Neural crest cell (in vitro differentiated cells): ENCODE measurements around the gene AGBL1. TPM values are rescaled to one million over a fixed set of nuclear protein-coding genes. Genes with fewer than 3 reads are reported as not detected.

Experiments
- DNase-seq: peaks from one replicate; pipeline ENCODE4 v3.0.0; 2021; ENCODE audit warnings: low read depth, mixed read lengths, low spot score
- H3K27ac Mint-ChIP-seq: one replicate; pipeline ENCODE4 v1.8.0; 2021; ENCODE audit warnings: mild to moderate bottlenecking, mixed read lengths; ENCODE audit not compliant: unreplicated experiment
- H3K27me3 Mint-ChIP-seq: 2 replicates; pipeline ENCODE4 v1.8.0; 2021; ENCODE audit warnings: low read depth, mild to moderate bottlenecking, mixed read lengths
- H3K36me3 Mint-ChIP-seq: 2 replicates; pipeline ENCODE4 v1.8.0; 2021; ENCODE audit warnings: low read depth, mild to moderate bottlenecking, mixed read lengths
- H3K4me1 Mint-ChIP-seq: 2 replicates; pipeline ENCODE4 v1.8.0; 2021; ENCODE audit warnings: mixed read lengths
- H3K4me3 Mint-ChIP-seq: one replicate; pipeline ENCODE4 v1.8.0; 2021; ENCODE audit warnings: mild to moderate bottlenecking, mixed read lengths
- H3K9me3 Mint-ChIP-seq: 2 replicates; pipeline ENCODE4 v1.8.0; 2021; ENCODE audit warnings: mixed read lengths
- total RNA-seq: library from RNA; stranded (reverse); gene quantifications from 2 replicates; pipeline ENCODE4 v1.2.1, GENCODE V29; 2021
- TF ChIP-seq, protein P1 (sequence below): fragments of 200-600 bp; sonication (generic); conservative IDR thresholded peaks from 2 replicates; pipeline ENCODE4 v1.5.0; 2021; ENCODE audit warnings: antibody characterized with exemption, mild to moderate bottlenecking

AGBL1 gene
- total RNA-seq, 1 donor from 2014 or later = 0.05 TPM

DNA sequence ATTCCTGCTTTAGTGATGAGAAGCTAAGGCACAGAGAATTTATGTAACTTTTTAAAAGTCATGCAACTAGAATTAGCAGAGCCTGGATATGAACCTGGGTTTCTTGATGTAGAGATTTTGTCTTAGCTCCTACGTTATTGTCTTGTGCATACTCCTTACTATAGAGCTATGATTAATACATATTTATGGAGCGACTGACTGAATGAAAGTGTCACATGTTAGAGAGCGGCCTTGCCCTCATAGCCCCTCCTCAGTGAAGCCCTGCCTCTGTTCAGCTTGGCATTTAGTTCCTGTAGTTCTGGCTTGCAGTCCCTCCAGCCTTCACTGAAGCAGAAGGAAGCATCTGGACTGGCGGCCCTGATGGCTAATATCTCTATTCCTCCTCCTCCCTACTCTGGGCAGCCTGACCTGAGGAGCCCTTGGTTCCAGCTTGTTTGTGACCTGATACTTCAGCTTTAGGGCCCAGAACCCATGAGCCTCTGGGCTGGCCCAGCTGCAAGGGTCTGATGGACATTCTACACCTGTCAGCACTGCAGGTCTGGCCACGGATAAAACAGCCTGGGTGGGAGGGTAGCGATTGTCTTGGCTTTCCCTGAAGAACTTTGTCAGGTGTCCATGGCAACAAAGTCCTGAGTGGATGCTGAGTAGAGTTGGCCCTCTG lies 13.4 kb upstream of the AGBL1 start:
- Mint-ChIP-seq H3K4me1 (peaks cover 11% of the 10 kb centered on the region), H3K9me3 (peaks cover 7% of the 10 kb centered on the region), H3K27ac (no peak overlapping the region), H3K4me3 (no peak overlapping the region), H3K36me3 (no peaks in the 10 kb centered on the region), H3K27me3 (peaks cover 3% of the 10 kb centered on the region)
- TF ChIP-seq, protein P1, sequence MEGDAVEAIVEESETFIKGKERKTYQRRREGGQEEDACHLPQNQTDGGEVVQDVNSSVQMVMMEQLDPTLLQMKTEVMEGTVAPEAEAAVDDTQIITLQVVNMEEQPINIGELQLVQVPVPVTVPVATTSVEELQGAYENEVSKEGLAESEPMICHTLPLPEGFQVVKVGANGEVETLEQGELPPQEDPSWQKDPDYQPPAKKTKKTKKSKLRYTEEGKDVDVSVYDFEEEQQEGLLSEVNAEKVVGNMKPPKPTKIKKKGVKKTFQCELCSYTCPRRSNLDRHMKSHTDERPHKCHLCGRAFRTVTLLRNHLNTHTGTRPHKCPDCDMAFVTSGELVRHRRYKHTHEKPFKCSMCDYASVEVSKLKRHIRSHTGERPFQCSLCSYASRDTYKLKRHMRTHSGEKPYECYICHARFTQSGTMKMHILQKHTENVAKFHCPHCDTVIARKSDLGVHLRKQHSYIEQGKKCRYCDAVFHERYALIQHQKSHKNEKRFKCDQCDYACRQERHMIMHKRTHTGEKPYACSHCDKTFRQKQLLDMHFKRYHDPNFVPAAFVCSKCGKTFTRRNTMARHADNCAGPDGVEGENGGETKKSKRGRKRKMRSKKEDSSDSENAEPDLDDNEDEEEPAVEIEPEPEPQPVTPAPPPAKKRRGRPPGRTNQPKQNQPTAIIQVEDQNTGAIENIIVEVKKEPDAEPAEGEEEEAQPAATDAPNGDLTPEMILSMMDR = no peak
- no peak for DNase-seq

DNA sequence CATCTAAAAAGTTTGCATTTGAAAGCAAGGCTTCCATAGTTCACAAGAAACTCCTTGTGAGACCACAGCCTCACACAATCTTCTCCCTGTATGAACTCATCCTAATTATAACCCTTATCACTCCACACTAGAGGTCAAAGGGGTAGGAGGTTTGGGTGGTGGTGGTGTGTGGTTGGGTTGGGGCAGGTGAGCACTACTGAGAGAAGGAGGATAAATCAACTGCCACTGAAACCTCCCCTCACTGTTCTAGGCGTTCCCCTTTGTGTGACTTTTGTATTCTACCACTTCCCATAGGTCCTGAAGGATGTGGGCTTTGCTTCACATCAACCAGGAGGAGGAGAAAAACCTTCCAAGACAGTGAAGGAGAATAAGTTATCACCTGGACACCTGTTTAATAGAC lies 6.4 kb upstream of the AGBL1 start:
- Mint-ChIP-seq H3K36me3 (no peaks in the 10 kb centered on the region), H3K27ac (no peak overlapping the region), H3K9me3 (peaks cover 4% of the 10 kb centered on the region), H3K4me3 (no peak overlapping the region), H3K27me3 (peaks cover 4% of the 10 kb centered on the region), H3K4me1 (peaks cover 7% of the 10 kb centered on the region)
- DNase-seq = no peak
- TF ChIP-seq, protein P1 = no peak

DNA sequence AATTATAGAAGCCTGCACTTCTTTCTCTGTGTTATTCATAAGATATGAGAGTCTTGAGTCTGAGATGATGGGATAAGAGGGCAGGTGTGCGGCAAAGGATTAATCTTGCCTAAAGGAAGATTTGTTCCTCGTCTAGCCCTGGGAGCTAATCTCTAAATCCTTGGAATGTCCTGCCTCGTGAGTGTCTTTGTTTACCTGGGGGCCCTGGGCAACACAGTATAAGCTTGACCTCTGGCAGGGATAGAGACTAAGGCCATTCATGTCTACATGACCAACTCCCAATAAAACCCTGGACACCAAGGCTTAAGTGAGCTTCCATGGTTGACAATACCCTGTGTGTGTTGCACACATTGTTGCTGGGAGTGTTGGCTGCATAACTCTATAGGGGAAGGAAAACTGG lies 3.2 kb upstream of the AGBL1 start:
- TF ChIP-seq, protein P1 = no peak
- DNase-seq = no peak
- Mint-ChIP-seq H3K4me3 (no peak overlapping the region), H3K27me3 (peaks cover 4% of the 10 kb centered on the region), H3K4me1 (peaks cover 7% of the 10 kb centered on the region), H3K9me3 (no peaks in the 10 kb centered on the region), H3K27ac (no peak overlapping the region), H3K36me3 (no peaks in the 10 kb centered on the region)

DNA sequence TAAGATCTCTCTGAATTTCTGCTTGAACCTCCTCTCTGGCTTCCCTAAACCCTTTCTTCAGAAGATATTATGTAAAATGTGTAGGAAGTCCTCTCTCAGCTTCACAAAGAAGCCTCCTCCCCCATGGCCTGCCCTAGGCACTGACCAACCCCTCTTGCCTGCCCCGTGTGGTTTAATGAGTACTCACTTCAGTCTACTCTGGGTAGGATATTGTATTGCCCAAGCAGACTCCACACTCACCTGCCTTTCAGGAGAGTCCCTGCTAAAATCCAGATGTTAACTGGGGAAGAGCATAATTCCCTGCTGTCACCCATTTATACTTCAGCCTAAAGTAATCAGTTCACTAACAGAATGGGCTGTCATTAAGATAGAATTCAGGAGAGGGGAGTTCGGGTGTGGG lies 2.6 kb upstream of the AGBL1 start:
- no peak for DNase-seq
- Mint-ChIP-seq H3K36me3 (no peaks in the 10 kb centered on the region), H3K27me3 (peaks cover 4% of the 10 kb centered on the region), H3K27ac (no peak overlapping the region), H3K4me1 (peaks cover 7% of the 10 kb centered on the region), H3K9me3 (no peaks in the 10 kb centered on the region), H3K4me3 (no peak overlapping the region)
- TF ChIP-seq, protein P1 = no peak

DNA sequence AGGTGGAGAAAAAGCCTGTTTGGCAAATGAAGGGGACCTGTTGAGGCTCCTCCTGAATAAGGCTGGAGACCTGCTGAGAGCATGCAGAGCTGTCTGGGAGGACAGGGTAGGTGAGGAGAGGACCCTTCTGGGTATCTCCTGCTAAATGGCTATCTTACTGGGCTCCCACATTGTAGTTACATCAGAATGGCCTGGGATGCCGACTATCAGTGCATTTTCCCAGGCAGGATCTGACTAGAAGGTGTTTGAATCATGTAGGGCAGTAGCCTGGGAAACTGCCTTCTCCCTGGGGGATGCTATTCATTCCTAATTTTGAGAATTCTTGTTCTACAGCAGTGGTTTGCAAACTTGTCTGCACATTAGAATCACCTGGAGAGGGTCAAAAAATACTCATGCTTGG lies 631 bp downstream of the AGBL1 start:
- TF ChIP-seq, protein P1 = no peak
- H3K27me3 Mint-ChIP-seq = peaks cover 8% of the 10 kb centered on the region
- no peaks in the 10 kb centered on the region for H3K36me3 Mint-ChIP-seq
- peaks cover 7% of the 10 kb centered on the region for H3K4me1 Mint-ChIP-seq
- no peak overlapping the region for H3K4me3 Mint-ChIP-seq
- no peak overlapping the region for H3K27ac Mint-ChIP-seq
- H3K9me3 Mint-ChIP-seq = no peaks in the 10 kb centered on the region
- DNase-seq = no peak
